ENCODE measurements around the gene PARP15.
A peak's percentile ranks its signal among the peaks of the same experiment; 100 is the strongest.
"Not testable (repeated sequence)": the region's sequence is repeated elsewhere in the genome, so short reads cannot be mapped to it uniquely, and the experiment has no call there.

The PARP15 gene

GRCh38 chr3:122674339-122674738 is 96.9 kb downstream of the PARP15 start:
- DNase-seq = no peak

- no peak for DNase-seq
Observed at GRCh38 chr3:122676759-122677158, 99.3 kb downstream of the PARP15 start.

GRCh38 chr3:122677216-122677615 is 99.8 kb downstream of the PARP15 start:
- no peak for DNase-seq

GRCh38 chr3:122678506-122678905 is 101.1 kb downstream of the PARP15 start:
- DNase-seq = no peak

- DNase-seq = peak; percentile 74
Observed at GRCh38 chr3:122679085-122679881, 101.8 kb downstream of the PARP15 start.

GRCh38 chr3:122679882-122680474 is 102.5 kb downstream of the PARP15 start:
- peak; percentile 10 for DNase-seq

GRCh38 chr3:122680475-122681283 is 103.2 kb downstream of the PARP15 start, which contains the start of gene PARP14:
PARP14 (plus strand) TSS chr3:122680839; CDS start chr3:122680884, 45 bp downstream.
- DNase-seq = peak; percentile 70

GRCh38 chr3:122681284-122681973 is 104.0 kb downstream of the PARP15 start:
- DNase-seq = no peak

- no peak for DNase-seq
Observed at GRCh38 chr3:122681974-122682409, 104.5 kb downstream of the PARP15 start.

GRCh38 chr3:122682778-122683411 is 105.4 kb downstream of the PARP15 start:
- DNase-seq = not testable (repeated sequence)

GRCh38 chr3:122687298-122687697 is 109.8 kb downstream of the PARP15 start:
- no peak for DNase-seq
